H9 (cell line): ENCODE results near the gene HOATZ. TPM values are rescaled to one million over a fixed set of nuclear protein-coding genes. Genes with fewer than 3 reads are reported as not detected.

Experiments used
- DNase-seq: peaks from one replicate; pipeline ENCODE4 v3.0.0-alpha.2; 2017
- H2AFZ ChIP-seq: one replicate; pipeline ENCODE4 v1.6.1; 2013; ENCODE audit warnings: mild to moderate bottlenecking, low read length, control low read depth, moderate library complexity
- H2AK5ac ChIP-seq: 2 replicates; pipeline ENCODE4 v1.6.1; 2013; ENCODE audit warnings: low read length, control low read depth, mixed read lengths; ENCODE audit not compliant: insufficient read length
- H2BK120ac ChIP-seq: one replicate; pipeline ENCODE4 v1.6.1; 2013; ENCODE audit warnings: low read depth, mild to moderate bottlenecking, low read length, control low read depth, inconsistent platforms; ENCODE audit not compliant: poor library complexity, severe bottlenecking
- H2BK12ac ChIP-seq: 2 replicates; pipeline ENCODE4 v1.6.1; 2013; ENCODE audit warnings: low read length, control low read depth, mixed read lengths, low read depth; ENCODE audit not compliant: insufficient read length
- H2BK15ac ChIP-seq: 2 replicates; pipeline ENCODE4 v1.6.1; 2013; ENCODE audit warnings: low read depth, low read length, control low read depth
- H2BK20ac ChIP-seq: one replicate; pipeline ENCODE4 v1.6.1; 2013; ENCODE audit warnings: low read depth, mild to moderate bottlenecking, low read length, control low read depth, inconsistent platforms; ENCODE audit not compliant: poor library complexity, severe bottlenecking
- H2BK5ac ChIP-seq: 2 replicates; pipeline ENCODE4 v1.6.1; 2013; ENCODE audit warnings: low read length, control low read depth, mixed read lengths; ENCODE audit not compliant: insufficient read length
- H3K14ac ChIP-seq: 2 replicates; pipeline ENCODE4 v1.6.1; 2013; ENCODE audit warnings: low read length, control low read depth; ENCODE audit not compliant: insufficient read depth
- H3K18ac ChIP-seq: 2 replicates; pipeline ENCODE4 v1.6.1; 2013; ENCODE audit warnings: low read depth, mild to moderate bottlenecking, mixed read lengths, low read length, control low read depth; ENCODE audit not compliant: insufficient read length
- H3K23ac ChIP-seq: 2 replicates; pipeline ENCODE4 v1.6.1; 2013; ENCODE audit warnings: low read length, control low read depth, mixed read lengths, low read depth; ENCODE audit not compliant: insufficient read length
- H3K23me2 ChIP-seq: 2 replicates; pipeline ENCODE4 v1.6.1; 2013; ENCODE audit warnings: low read depth, mild to moderate bottlenecking, mixed read lengths, low read length, control low read depth; ENCODE audit not compliant: insufficient read length, poor library complexity, severe bottlenecking
- H3K27ac ChIP-seq: 2 replicates; pipeline ENCODE4 v1.5.1; 2013; ENCODE audit warnings: low read length, control low read depth, mixed read lengths, low read depth; ENCODE audit not compliant: insufficient read length
- H3K27me3 ChIP-seq: 2 replicates; pipeline ENCODE4 v1.6.1; 2013; ENCODE audit warnings: low read length, control low read depth, inconsistent platforms; ENCODE audit not compliant: insufficient read depth
- H3K4ac ChIP-seq: 2 replicates; pipeline ENCODE4 v1.6.1; 2013; ENCODE audit warnings: low read depth, mild to moderate bottlenecking, control low read depth, inconsistent platforms, low read length, moderate library complexity
- H3K4me1 ChIP-seq: 2 replicates; pipeline ENCODE4 v1.6.1; 2013; ENCODE audit warnings: low read length, control low read depth, inconsistent platforms; ENCODE audit not compliant: insufficient read depth
- H3K4me2 ChIP-seq: 2 replicates; pipeline ENCODE4 v1.6.1; 2013; ENCODE audit warnings: low read length, control low read depth, mixed read lengths; ENCODE audit not compliant: insufficient read length, insufficient read depth
- H3K56ac ChIP-seq: 2 replicates; pipeline ENCODE4 v1.6.1; 2013; ENCODE audit warnings: low read depth, mild to moderate bottlenecking, mixed read lengths, low read length, control low read depth; ENCODE audit not compliant: insufficient read length
- H3K79me1 ChIP-seq: 2 replicates; pipeline ENCODE4 v1.6.1; 2013; ENCODE audit warnings: low read depth, mild to moderate bottlenecking, moderate library complexity, low read length, control low read depth, inconsistent platforms; ENCODE audit not compliant: insufficient read depth, poor library complexity, severe bottlenecking
- H3K79me2 ChIP-seq: 2 replicates; pipeline ENCODE4 v1.6.1; 2013; ENCODE audit warnings: low read length, control low read depth, inconsistent platforms; ENCODE audit not compliant: insufficient read depth
- H3K9ac ChIP-seq: 2 replicates; pipeline ENCODE4 v1.6.1; 2013; ENCODE audit warnings: low read length, control low read depth, mixed read lengths; ENCODE audit not compliant: insufficient read length; ENCODE audit errors: extremely low read depth
- H3K9me3 ChIP-seq: one replicate; pipeline ENCODE4 v1.6.1; 2013; ENCODE audit warnings: low read depth, low read length, inconsistent platforms; ENCODE audit not compliant: control insufficient read depth
- H3T11ph ChIP-seq: one replicate; pipeline ENCODE4 v1.6.1; 2013; ENCODE audit warnings: mild to moderate bottlenecking, low read length, control low read depth, inconsistent platforms
- H4K20me1 ChIP-seq: one replicate; pipeline ENCODE4 v1.6.1; 2013; ENCODE audit not compliant: control insufficient read depth, insufficient read length, insufficient read depth
- H4K5ac ChIP-seq: 2 replicates; pipeline ENCODE4 v1.6.1; 2013; ENCODE audit warnings: low read depth, mild to moderate bottlenecking, mixed read lengths, low read length, control low read depth; ENCODE audit not compliant: insufficient read length
- H4K8ac ChIP-seq: replicated peaks from 2 replicates; pipeline ENCODE4 v1.6.1; 2013; ENCODE audit warnings: low read length, control low read depth, mixed read lengths, low read depth; ENCODE audit not compliant: insufficient read length
- H4K91ac ChIP-seq: 2 replicates; pipeline ENCODE4 v1.6.1; 2013; ENCODE audit warnings: low read depth, mild to moderate bottlenecking, moderate library complexity, mixed read lengths, low read length, control low read depth; ENCODE audit not compliant: insufficient read length
- H3K27ac Mint-ChIP-seq, 3 experiments: 2 replicates in 2 of 3; 3 replicates in 1 of 3; pipeline ENCODE4 v1.8.0; 2020 to 2021; ENCODE audit warnings: mixed read lengths in 3 of 3, mild to moderate bottlenecking in 1 of 3, moderate library complexity in 1 of 3
- H3K27me3 Mint-ChIP-seq: 2 replicates; pipeline ENCODE4 v1.8.0; 2021; ENCODE audit warnings: low read depth, mild to moderate bottlenecking, moderate library complexity, mixed read lengths
- H3K36me3 Mint-ChIP-seq, 3 experiments: 2 replicates in 2 of 3; 3 replicates in 1 of 3; pipeline ENCODE4 v1.8.0; 2020 to 2021; ENCODE audit warnings: low read depth in 3 of 3, mixed read lengths in 3 of 3; ENCODE audit not compliant: insufficient read depth in 1 of 3
- H3K4me1 Mint-ChIP-seq, 2 experiments: 2 replicates each; pipeline ENCODE4 v1.8.0; 2020; ENCODE audit warnings: mixed read lengths in 2 of 2
- H3K4me3 Mint-ChIP-seq, 2 experiments: 2 replicates in 1 of 2; 3 replicates in 1 of 2; pipeline ENCODE4 v1.8.0; 2020 to 2021; ENCODE audit warnings: mild to moderate bottlenecking in 2 of 2, mixed read lengths in 2 of 2, moderate library complexity in 1 of 2
- H3K9me3 Mint-ChIP-seq, 2 experiments: 2 replicates in 1 of 2; 3 replicates in 1 of 2; pipeline ENCODE4 v1.8.0; 2020; ENCODE audit warnings: mild to moderate bottlenecking in 2 of 2, mixed read lengths in 2 of 2, moderate library complexity in 1 of 2
- total RNA-seq: library from RNA; stranded (reverse); gene quantifications from 2 replicates; pipeline ENCODE4 v1.2.1, GENCODE V29; 2021
- TF ChIP-seq, protein P1 (sequence below): fragments of 200-600 bp; sonication (generic); conservative IDR thresholded peaks from 3 replicates; pipeline ENCODE4 v1.8.0; 2021; ENCODE audit warnings: antibody characterized with exemption, mild to moderate bottlenecking

Gene HOATZ
- total RNA-seq, 1 experiment from 2014 or later, result not detected

DNA sequence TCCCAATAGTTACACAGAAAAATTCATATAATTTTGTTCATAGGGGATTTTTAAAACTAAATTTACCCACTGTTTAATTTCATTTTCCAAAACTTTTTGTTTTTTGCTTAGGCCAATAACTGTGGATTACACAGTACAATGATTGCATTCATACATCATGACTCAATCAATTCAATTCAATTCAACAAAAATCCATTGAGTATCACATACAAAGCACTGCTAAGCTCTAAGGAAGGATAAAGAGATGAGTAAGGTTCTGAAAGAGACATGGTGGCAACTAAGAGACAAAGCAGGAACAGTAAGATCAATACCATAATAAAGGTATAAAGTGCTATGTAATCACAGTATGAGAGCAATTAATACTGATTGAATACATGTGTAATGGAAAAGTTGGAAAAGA lies 16.6 kb downstream of the HOATZ start:
- Histone ChIP-seq H3K18ac (no peak overlapping the region), H2BK5ac (no peak overlapping the region), H2AFZ (no peak overlapping the region), H2BK20ac (no peak overlapping the region), H2BK12ac (no peak overlapping the region), H3K79me1 (no peaks in the 10 kb centered on the region), H3K4me2 (no peak overlapping the region), H2BK120ac (no peak overlapping the region), H3T11ph (no peak overlapping the region), H4K20me1 (no peaks in the 10 kb centered on the region), H3K4me1 (no peaks in the 10 kb centered on the region), H4K8ac (no peak overlapping the region), H2AK5ac (no peak overlapping the region), H2BK15ac (no peak overlapping the region), H3K9ac (no peak overlapping the region), H4K91ac (no peak overlapping the region), H3K27ac (no peak overlapping the region), H3K9me3 (no peaks in the 10 kb centered on the region), H3K56ac (no peak overlapping the region), H3K14ac (no peak overlapping the region), H3K79me2 (no peaks in the 10 kb centered on the region), H3K27me3 (no peaks in the 10 kb centered on the region), H3K23ac (no peak overlapping the region), H3K4ac (no peak overlapping the region), H4K5ac (no peak overlapping the region), H3K23me2 (no peaks in the 10 kb centered on the region)
- peaks cover 6% of the 10 kb centered on the region in 2 experiments; a peak in 3 of 4 replicates for H3K4me1 Mint-ChIP-seq
- H3K4me3 Mint-ChIP-seq, result no peak overlapping the region
- H3K27ac Mint-ChIP-seq, result no peak overlapping the region
- no peaks in the 10 kb centered on the region for H3K36me3 Mint-ChIP-seq
- no peak for DNase-seq
- H3K9me3 Mint-ChIP-seq, result no peaks in the 10 kb centered on the region
- TF ChIP-seq, protein P1, sequence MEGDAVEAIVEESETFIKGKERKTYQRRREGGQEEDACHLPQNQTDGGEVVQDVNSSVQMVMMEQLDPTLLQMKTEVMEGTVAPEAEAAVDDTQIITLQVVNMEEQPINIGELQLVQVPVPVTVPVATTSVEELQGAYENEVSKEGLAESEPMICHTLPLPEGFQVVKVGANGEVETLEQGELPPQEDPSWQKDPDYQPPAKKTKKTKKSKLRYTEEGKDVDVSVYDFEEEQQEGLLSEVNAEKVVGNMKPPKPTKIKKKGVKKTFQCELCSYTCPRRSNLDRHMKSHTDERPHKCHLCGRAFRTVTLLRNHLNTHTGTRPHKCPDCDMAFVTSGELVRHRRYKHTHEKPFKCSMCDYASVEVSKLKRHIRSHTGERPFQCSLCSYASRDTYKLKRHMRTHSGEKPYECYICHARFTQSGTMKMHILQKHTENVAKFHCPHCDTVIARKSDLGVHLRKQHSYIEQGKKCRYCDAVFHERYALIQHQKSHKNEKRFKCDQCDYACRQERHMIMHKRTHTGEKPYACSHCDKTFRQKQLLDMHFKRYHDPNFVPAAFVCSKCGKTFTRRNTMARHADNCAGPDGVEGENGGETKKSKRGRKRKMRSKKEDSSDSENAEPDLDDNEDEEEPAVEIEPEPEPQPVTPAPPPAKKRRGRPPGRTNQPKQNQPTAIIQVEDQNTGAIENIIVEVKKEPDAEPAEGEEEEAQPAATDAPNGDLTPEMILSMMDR, result no peak
- H3K27me3 Mint-ChIP-seq, result peaks cover under 1% of the 10 kb centered on the region; the same call in 1 of the 2 replicates
